HG03159 (cell line): ENCODE results near the gene ZSCAN31.
A peak's percentile ranks its signal among the peaks of the same experiment; 100 is the strongest.
"Not testable (repeated sequence)": the region's sequence is repeated elsewhere in the genome, so short reads cannot be mapped to it uniquely, and the experiment has no call there.

Experiments used
- ATAC-seq: cut with Tn5 transposase; IDR thresholded peaks from one replicate; pipeline ENCODE4 v1.9.1; 2021; ENCODE audit warnings: mild to moderate bottlenecking, moderate library complexity; ENCODE audit not compliant: unreplicated experiment

The ZSCAN31 gene

GRCh38 chr6:28335564-28336283 is at the start of gene ZSCAN31:
ZSCAN31 (minus strand) TSS chr6:28336148; CDS start chr6:28329683, 6,465 bp downstream.
- peak; percentile 87 for ATAC-seq

- no peak for ATAC-seq
Measured at GRCh38 chr6:28384143-28384533, 48.2 kb upstream of the ZSCAN31 start.

GRCh38 chr6:28383235-28384142 is 47.5 kb upstream of the ZSCAN31 start:
- ATAC-seq = peak; percentile 93

- ATAC-seq = no peak
Measured at GRCh38 chr6:28380381-28380780, 44.4 kb upstream of the ZSCAN31 start.

GRCh38 chr6:28378644-28379043 is 42.7 kb upstream of the ZSCAN31 start:
- ATAC-seq = no peak

- ATAC-seq = no peak
Measured at GRCh38 chr6:28377879-28378278, 41.9 kb upstream of the ZSCAN31 start.

GRCh38 chr6:28373925-28374324 is 38.0 kb upstream of the ZSCAN31 start:
- no peak for ATAC-seq

GRCh38 chr6:28371706-28372451 is 35.9 kb upstream of the ZSCAN31 start:
- peak; percentile 54 for ATAC-seq

GRCh38 chr6:28371280-28371679 is 35.3 kb upstream of the ZSCAN31 start:
- ATAC-seq = no peak

- ATAC-seq = no peak
Measured at GRCh38 chr6:28370440-28370839, 34.5 kb upstream of the ZSCAN31 start.

GRCh38 chr6:28369463-28369862 is 33.5 kb upstream of the ZSCAN31 start:
- no peak for ATAC-seq

GRCh38 chr6:28368522-28368921 is 32.6 kb upstream of the ZSCAN31 start:
- peak; percentile 64 for ATAC-seq

GRCh38 chr6:28365590-28365989 is 29.6 kb upstream of the ZSCAN31 start:
- ATAC-seq = not testable (repeated sequence)

GRCh38 chr6:28360961-28361360 is 25.0 kb upstream of the ZSCAN31 start:
- no peak for ATAC-seq

- not testable (repeated sequence) for ATAC-seq
Measured at GRCh38 chr6:28359562-28359961, 23.6 kb upstream of the ZSCAN31 start.

- ATAC-seq = no peak
Measured at GRCh38 chr6:28357036-28357435, 21.1 kb upstream of the ZSCAN31 start.

- ATAC-seq = no peak
Measured at GRCh38 chr6:28356666-28357020, 20.7 kb upstream of the ZSCAN31 start.

GRCh38 chr6:28355743-28356665 is 20.1 kb upstream of the ZSCAN31 start:
- ATAC-seq = peak; percentile 67

- no peak for ATAC-seq
Measured at GRCh38 chr6:28354688-28355554, 19.0 kb upstream of the ZSCAN31 start.
